Measurements from ENCODE around the gene UHRF2.
"Not testable (repeated sequence)": the region's sequence is repeated elsewhere in the genome, so short reads cannot be mapped to it uniquely, and the experiment has no call there.

The UHRF2 gene

DNA sequence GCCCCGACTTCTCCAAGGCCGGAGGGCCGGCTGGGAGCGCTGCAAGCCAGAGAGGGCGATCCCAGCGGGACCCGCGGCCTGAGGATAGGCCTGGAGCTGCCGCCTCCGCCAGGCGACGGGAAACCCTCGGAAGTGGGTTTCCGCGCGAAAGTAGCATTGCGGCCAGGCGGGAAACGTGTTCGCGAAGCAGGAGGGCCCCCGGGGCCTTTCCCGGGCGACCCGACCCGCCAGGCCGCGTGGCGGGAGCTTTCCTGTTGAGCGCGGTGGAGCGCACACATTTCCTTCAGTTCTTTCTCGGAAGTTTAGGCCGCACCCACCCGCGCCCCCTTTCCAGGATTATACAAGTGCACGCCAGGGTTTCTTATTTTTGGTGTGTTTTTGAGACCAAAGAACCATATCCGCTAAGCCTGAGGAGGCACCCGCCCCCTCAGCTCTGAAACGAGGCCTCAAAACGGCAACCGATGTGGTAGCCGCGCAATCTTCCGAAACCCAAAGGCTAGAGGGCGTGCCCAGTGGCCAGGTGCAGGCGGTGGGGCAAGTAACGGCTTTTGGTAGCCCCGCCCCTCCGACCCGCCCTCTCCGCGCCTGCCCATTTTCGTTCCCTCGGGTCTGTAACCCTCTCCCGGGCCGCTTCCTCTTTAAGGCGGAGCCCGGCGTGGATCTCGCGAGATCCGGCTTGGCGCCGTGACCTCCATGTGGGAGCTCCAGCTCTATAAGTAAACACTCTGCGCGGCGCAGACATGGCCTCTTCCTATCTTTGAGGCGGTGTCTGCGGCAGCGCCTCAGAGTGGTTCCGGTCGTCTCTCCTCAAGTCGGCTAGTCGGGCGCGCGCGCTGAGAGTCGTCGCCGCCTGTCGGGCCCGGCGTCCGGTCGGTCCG, at the start of gene UHRF2:
Gene UHRF2 (plus strand): TSS at position 713 of the 878 bp plus-strand sequence. CDS start 292 bp downstream, outside the sequence.
- peak; percentile 98 to 100 (median 99) for DNase-seq (ENCODE audit: low read depth in 3 of 3)

- no peak for DNase-seq (ENCODE audit: low read depth in 3 of 3)
These were observed 45.7 kb upstream of the UHRF2 start for GRCh38 chr9:6367128-6367890.

DNA sequence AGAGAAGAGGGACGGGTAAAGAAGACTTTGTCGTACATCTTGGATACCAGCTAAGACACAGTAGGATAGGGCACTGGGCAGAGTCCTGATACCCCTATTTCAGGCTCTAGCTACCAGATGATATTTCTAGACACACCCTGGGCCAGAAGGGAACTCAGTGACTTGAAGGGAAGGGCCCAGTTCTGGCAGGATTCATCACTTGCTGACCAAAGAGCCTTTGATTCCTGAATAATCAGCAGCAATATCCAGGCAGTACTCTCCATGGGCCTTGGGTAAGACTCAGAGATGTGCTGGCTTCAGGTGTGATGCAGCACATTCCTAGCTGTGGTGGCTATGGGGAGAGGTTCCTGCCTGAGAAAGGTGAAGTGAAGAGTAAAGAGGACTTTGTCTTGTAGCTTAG, 44.2 kb upstream of the UHRF2 start:
- no peak for DNase-seq (ENCODE audit: low read depth in 3 of 3)

- DNase-seq (ENCODE audit: low read depth in 3 of 3), result not testable (repeated sequence)
These were observed 31.5 kb upstream of the UHRF2 start for GRCh38 chr9:6381477-6382012.

- no peak for DNase-seq (ENCODE audit: low read depth in 3 of 3)
These were observed 30.3 kb upstream of the UHRF2 start for GRCh38 chr9:6382681-6383080.

DNA sequence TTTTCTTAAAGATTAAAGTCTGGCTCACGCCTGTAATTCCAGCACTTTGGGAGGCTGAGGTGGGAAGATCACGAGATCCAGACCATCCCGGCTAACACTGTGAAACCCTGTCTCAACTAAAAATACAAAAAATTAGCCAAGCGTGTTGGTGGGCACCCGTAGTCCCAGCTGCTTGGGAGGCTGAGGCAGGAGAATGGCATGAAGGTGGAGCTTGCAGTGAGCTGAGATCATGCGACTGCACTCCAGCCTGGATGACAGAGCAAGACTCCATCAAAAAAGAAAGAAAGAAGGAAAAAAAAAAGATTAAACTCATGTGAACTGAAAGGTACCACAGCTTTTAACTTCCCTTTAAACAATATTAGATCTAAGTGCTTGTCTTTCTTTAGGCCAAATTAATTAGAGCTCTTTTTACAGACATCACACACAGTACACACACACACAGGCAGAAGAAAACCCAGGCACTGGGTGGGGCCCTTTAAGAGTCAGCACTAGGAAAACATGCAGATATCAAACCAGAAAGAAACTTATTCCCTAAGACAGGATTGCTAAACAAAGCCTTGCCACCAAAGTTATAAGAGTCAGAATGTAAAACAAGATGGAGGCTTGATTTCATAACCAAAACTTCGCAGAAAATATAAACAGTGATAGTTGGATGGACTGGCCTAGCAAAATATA, 29.3 kb upstream of the UHRF2 start:
- no peak for DNase-seq (ENCODE audit: low read depth in 3 of 3)

DNA sequence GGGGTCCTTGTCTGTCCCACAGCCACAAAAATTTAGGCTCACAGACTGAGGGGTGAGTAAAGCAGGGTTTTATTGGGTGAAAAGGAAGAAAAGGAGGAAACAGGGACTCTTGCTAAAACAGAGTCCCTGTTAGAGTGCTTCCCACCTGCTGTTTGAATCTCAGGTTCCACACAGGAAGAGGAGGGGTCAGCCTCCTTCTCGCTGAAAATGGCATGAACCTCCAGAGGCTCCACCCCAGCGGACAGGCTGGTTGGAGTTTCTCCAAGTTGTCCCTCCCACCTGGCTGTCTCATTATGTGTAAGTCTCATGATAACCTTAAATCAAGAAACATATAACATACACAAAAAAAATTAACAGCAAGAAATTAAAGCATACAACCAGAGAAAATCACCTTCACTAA, 28.3 kb upstream of the UHRF2 start:
- DNase-seq (ENCODE audit: low read depth in 3 of 3), result no peak

GRCh38 chr9:6399071-6399470, 13.9 kb upstream of the UHRF2 start:
- DNase-seq (ENCODE audit: low read depth in 3 of 3), result no peak

- no peak for DNase-seq (ENCODE audit: low read depth in 3 of 3)
These were observed 7.6 kb upstream of the UHRF2 start for GRCh38 chr9:6405371-6405770.

GRCh38 chr9:6407778-6408177, 5.2 kb upstream of the UHRF2 start:
- DNase-seq (ENCODE audit: low read depth in 3 of 3), result no peak

GRCh38 chr9:6408320-6408719, 4.7 kb upstream of the UHRF2 start:
- DNase-seq (ENCODE audit: low read depth in 3 of 3), result no peak

- DNase-seq (ENCODE audit: low read depth in 3 of 3), result no peak
These were observed 3.2 kb upstream of the UHRF2 start for GRCh38 chr9:6409811-6410210.

DNA sequence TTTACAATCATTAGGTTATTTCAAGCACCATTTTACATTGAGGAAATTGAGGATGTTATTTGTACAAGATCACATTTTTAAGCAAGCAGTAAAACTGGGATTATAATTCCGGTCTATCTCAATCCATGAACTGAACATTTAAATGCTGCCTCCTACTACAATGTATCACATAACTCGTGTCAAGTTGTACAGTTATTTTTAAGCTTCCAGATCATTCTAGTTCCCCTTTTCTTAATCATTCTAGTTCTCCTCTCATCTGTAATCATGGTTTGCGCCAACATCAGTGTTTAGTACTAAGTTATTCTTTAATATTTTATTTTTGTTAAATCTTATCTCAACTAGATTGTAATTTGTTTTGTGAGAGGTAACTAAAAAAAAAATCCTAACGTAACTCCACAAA, 2.4 kb upstream of the UHRF2 start:
- no peak for DNase-seq (ENCODE audit: low read depth in 3 of 3)

DNA sequence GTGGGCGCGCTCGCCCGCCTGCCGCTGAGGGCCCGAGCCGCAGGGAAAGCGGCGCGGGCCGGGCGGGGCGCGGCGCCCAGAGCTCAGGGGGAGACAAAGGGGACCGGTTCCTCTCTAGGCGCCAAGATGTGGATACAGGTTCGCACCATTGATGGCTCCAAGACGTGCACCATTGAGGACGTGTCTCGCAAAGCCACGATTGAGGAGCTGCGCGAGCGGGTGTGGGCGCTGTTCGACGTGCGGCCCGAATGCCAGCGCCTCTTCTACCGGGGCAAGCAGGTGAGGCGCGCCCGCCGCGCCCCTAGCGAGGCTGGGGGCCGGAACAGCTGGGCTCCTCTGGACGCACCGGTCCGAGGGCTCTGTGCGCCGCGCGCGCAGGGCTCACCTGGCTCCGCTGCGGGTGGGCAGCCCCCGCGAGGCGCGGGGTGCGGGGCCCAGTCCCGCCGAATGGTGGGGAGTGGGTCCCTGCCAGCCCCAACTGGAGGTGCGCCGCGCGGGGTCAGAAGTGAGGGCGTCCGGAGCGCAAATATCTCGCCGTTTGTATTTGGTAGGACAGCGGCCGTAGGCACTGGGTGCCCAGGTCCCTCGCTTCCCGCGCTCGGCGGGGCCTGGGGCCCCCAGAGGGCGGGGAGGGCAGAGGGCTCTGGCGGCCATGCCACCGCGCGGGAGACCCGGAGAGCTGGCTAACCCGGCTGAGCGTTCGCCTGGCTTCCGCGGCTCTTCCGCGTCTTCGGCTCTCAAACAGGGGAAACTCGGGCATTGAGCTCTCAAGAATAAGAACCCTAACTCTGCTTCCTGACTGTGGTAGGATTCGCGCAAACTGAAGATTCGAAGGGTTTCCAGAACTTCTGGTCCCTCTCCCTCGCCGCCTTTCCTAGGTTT, 607 bp downstream of the UHRF2 start:
- DNase-seq (ENCODE audit: low read depth in 3 of 3), result peak; percentile 11 to 27 (median 12)

- DNase-seq (ENCODE audit: low read depth in 3 of 3), result no peak
These were observed 1.2 kb downstream of the UHRF2 start for GRCh38 chr9:6414247-6414641.

GRCh38 chr9:6415266-6415665, 2.3 kb downstream of the UHRF2 start:
- no peak for DNase-seq (ENCODE audit: low read depth in 3 of 3)

DNA sequence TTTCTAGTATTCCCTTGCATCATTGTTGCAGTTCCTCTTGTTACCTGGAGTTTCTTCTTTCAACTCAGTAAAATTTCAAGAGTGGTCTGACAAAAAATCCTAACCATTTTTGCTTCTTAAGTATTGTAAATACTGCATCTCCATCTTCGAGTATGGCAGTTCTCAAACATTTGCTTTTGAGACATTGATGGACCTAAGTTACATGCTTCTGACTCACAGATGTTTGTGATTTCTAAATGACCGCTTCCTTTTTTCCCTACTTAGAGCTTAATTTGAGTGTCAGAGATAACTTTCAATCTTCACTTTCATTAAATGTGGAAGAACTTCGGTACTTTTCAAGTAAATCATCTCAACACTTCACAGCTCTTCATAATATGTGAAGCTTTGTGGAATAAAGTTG, 4.2 kb downstream of the UHRF2 start:
- no peak for DNase-seq (ENCODE audit: low read depth in 3 of 3)

DNA sequence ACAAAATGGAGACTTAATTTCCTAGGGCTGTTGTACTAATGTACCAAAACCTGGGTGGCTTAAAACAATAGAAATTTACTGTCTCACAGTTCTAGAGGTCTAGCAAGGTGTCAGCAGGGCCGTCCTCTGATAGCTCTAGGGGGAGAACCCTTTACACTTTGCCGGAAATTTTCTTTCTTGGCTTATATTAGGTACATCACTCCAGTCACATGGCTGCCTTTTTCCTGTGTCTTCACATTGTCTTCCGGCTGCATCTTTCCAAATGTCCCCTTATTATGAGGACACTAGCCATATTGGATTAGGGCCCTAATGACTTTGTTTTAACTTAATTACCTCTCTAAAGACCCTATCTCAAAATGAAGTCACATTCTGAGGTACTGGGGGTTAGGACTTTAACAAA, 5.8 kb downstream of the UHRF2 start:
- no peak for DNase-seq (ENCODE audit: low read depth in 3 of 3)

DNA sequence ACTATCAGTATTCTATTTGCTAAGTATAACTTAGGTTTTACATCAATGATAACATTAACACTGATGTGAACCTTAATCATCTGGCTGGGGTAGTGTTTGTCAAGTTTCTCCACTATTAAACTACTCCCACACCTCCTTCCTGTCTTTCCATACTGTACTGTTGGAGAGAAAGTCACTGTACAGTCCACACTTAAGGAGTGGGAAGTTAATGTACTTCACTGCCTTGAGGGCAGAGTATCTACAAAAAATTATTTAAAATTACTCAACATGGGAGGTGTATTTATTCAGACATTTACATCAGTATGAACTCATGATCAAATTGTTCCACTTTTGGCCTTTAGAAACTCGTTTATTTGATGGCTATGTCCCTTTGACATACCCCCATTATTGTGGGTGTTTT, 11.9 kb downstream of the UHRF2 start:
- DNase-seq (ENCODE audit: low read depth in 3 of 3), result no peak

DNA sequence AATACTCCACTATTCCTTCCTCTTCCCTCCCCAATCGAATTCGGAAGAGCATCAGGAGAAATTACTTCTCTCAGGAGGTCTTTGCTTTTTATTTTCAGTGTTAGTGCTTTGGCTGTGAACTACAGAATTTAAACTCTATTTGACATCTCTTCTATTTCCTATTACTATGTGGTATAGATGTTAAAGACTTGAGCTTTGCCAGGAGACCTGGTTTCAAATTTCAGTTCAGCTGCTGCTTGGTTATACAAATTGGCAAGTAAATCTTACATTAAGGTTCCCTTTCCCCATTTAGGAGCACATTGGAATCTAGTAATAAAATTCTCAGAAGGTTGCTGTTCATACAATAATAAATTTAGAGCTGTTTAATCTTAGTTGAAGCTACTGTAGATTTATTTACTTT, 13.1 kb downstream of the UHRF2 start:
- no peak for DNase-seq (ENCODE audit: low read depth in 3 of 3)
